DOHH2 (cell line): ENCODE measurements around the gene WDFY4.

Experiments used
- H3F3A ChIP-seq: fragments of 200-600 bp; sonication (generic), shearing (Covaris generic); 2 replicates; pipeline ENCODE4 v1.6.0; 2016; ENCODE audit warnings: antibody characterized with exemption, mild to moderate bottlenecking; ENCODE audit not compliant: control insufficient read depth, insufficient read depth
- H3K27ac ChIP-seq: fragments of 200-600 bp; sonication (generic); 2 replicates; pipeline ENCODE4 v1.5.1; 2014; ENCODE audit warnings: low read depth, mild to moderate bottlenecking, low read length, moderate library complexity
- H3K27me3 ChIP-seq: fragments of 200-600 bp; sonication (generic); 2 replicates; pipeline ENCODE4 v1.6.1; 2014; ENCODE audit warnings: mild to moderate bottlenecking, low read length, mixed read lengths; ENCODE audit not compliant: control insufficient read depth
- H3K36me3 ChIP-seq: fragments of 200-600 bp; sonication (generic); 2 replicates; pipeline ENCODE4 v1.6.1; 2014; ENCODE audit warnings: mild to moderate bottlenecking, low read length, moderate library complexity, mixed read lengths; ENCODE audit not compliant: control insufficient read depth
- H3K4me1 ChIP-seq: fragments of 200-600 bp; sonication (generic); 2 replicates; pipeline ENCODE4 v1.6.1; 2014; ENCODE audit warnings: mild to moderate bottlenecking, low read length, mixed read lengths; ENCODE audit not compliant: control insufficient read depth
- H3K4me2 ChIP-seq: fragments of 200-600 bp; sonication (generic); 2 replicates; pipeline ENCODE4 v1.6.0; 2014; ENCODE audit warnings: mild to moderate bottlenecking, low read length, moderate library complexity
- H3K4me3 ChIP-seq: fragments of 200-600 bp; sonication (generic); 2 replicates; pipeline ENCODE4 v1.5.1; 2014; ENCODE audit warnings: mild to moderate bottlenecking, low read length, mixed read lengths
- H3K79me2 ChIP-seq: fragments of 200-600 bp; sonication (generic); 2 replicates; pipeline ENCODE4 v1.6.1; 2014; ENCODE audit warnings: mild to moderate bottlenecking, low read length, mixed read lengths; ENCODE audit not compliant: control insufficient read depth
- H3K9me2 ChIP-seq: fragments of 200-600 bp; sonication (generic); replicated peaks from 2 replicates; pipeline ENCODE4 v1.6.1; 2014; ENCODE audit warnings: mild to moderate bottlenecking, low read length, mixed read lengths; ENCODE audit not compliant: control insufficient read depth
- H3K9me3 ChIP-seq: fragments of 200-600 bp; sonication (generic); 2 replicates; pipeline ENCODE4 v1.6.1; 2014; ENCODE audit warnings: antibody characterized with exemption, low read length, mixed read lengths; ENCODE audit not compliant: control insufficient read depth, insufficient read depth
- H4K20me1 ChIP-seq: fragments of 200-600 bp; sonication (generic); 2 replicates; pipeline ENCODE4 v1.6.0; 2014; ENCODE audit warnings: low read depth, mild to moderate bottlenecking, antibody characterized with exemption, low read length, moderate library complexity; ENCODE audit not compliant: control insufficient read depth, insufficient read depth
- CTCF ChIP-seq: fragments of 200-600 bp; sonication (generic); IDR thresholded peaks from one replicate; pipeline ENCODE4 v1.5.1; 2014; ENCODE audit warnings: antibody characterized with exemption, mild to moderate bottlenecking, low read depth, low read length; ENCODE audit not compliant: poor library complexity, severe bottlenecking
- EZH2phosphoT487 ChIP-seq: fragments of 200-600 bp; sonication (generic); IDR thresholded peaks from 2 replicates; pipeline ENCODE4 v1.6.1; 2017; ENCODE audit warnings: borderline replicate concordance, mild to moderate bottlenecking, antibody characterized with exemption, low read length, moderate library complexity, mixed read lengths

WDFY4 gene

GRCh38 chr10:48677625-48678024 is 7.0 kb upstream of the WDFY4 start:
- Histone ChIP-seq H3K36me3 (no peaks in the 10 kb centered on the region), H3K27me3 (no peaks in the 10 kb centered on the region), H3K9me3 (peaks cover 9% of the 10 kb centered on the region), H4K20me1 (no peaks in the 10 kb centered on the region), H3F3A (peaks cover 17% of the 10 kb centered on the region), H3K4me3 (no peak overlapping the region), H3K4me2 (0 out of 2 replicates have a peak overlapping the region, but pooled peaks have one; percentile 15), H3K9me2 (no peaks in the 10 kb centered on the region), H3K79me2 (peaks cover 4% of the 10 kb centered on the region; the same call in 1 of the 2 replicates), H3K27ac (no peak overlapping the region), H3K4me1 (peaks cover 62% of the 10 kb centered on the region)
- TF ChIP-seq EZH2phosphoT487 (no peak), CTCF (no peak)

GRCh38 chr10:48678041-48678440 is 6.6 kb upstream of the WDFY4 start:
- H3K4me3 ChIP-seq: no peak overlapping the region
- H3K36me3 ChIP-seq: no peaks in the 10 kb centered on the region
- H3K27me3 ChIP-seq: no peaks in the 10 kb centered on the region
- H3K79me2 ChIP-seq: peaks cover 2% of the 10 kb centered on the region; the same call in 1 of the 2 replicates
- H4K20me1 ChIP-seq: no peaks in the 10 kb centered on the region
- H3F3A ChIP-seq: peaks cover 15% of the 10 kb centered on the region
- H3K9me3 ChIP-seq: peaks cover 9% of the 10 kb centered on the region
- TF ChIP-seq EZH2phosphoT487 (no peak), CTCF (no peak)
- peaks cover 62% of the 10 kb centered on the region for H3K4me1 ChIP-seq
- H3K27ac ChIP-seq: no peak overlapping the region
- H3K4me2 ChIP-seq: 0 out of 2 replicates have a peak overlapping the region, but pooled peaks have one; percentile 15
- no peaks in the 10 kb centered on the region for H3K9me2 ChIP-seq

GRCh38 chr10:48681740-48682139 is 2.9 kb upstream of the WDFY4 start:
- peak overlapping the region; percentile 29 for H3K4me3 ChIP-seq
- no peaks in the 10 kb centered on the region for H4K20me1 ChIP-seq
- peaks cover 73% of the 10 kb centered on the region for H3K4me1 ChIP-seq
- H3K36me3 ChIP-seq: peaks cover 12% of the 10 kb centered on the region; the same call in 1 of the 2 replicates
- TF ChIP-seq EZH2phosphoT487: no peak
- no peak for TF ChIP-seq CTCF
- 0 out of 2 replicates have a peak overlapping the region, but pooled peaks have one; percentile 2 for H3K27ac ChIP-seq
- H3K27me3 ChIP-seq: no peaks in the 10 kb centered on the region
- H3F3A ChIP-seq: peaks cover 19% of the 10 kb centered on the region
- H3K9me3 ChIP-seq: peaks cover 9% of the 10 kb centered on the region
- no peaks in the 10 kb centered on the region for H3K9me2 ChIP-seq
- H3K79me2 ChIP-seq: peaks cover 20% of the 10 kb centered on the region
- H3K4me2 ChIP-seq: peak overlapping the region; percentile 51
